GM19397 (cell line): Measurements from ENCODE around the gene KCNK16.

ENCODE experiments used
- ATAC-seq: cut with Tn5 transposase; IDR thresholded peaks from one replicate; pipeline ENCODE4 v1.9.1; 2021; ENCODE audit warnings: mild to moderate bottlenecking, moderate library complexity; ENCODE audit not compliant: unreplicated experiment

KCNK16 gene

GRCh38 chr6:39281312-39281980 is 41.1 kb downstream of the KCNK16 start:
- ATAC-seq, result no peak

- no peak for ATAC-seq
Observed at GRCh38 chr6:39280247-39280731, 42.2 kb downstream of the KCNK16 start.

DNA sequence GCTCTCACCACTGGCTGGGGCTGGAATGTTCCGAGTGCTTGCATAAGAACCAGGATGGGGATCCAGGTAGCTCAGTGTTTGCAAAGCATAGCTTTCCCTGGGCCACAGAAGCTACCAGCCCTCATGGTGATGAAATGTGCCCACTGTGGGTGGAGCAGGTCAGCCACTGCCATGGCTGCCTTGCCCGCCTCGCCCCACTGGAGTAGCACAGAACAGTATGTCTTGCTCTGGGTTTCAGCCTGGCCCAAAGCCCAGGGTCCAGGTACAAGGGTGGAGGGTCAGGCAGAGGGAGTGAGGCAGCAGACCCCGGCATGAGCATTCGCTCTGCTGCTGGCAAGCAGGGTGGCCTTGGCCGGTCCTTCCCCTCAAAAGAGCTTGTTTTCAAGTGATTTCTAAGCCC is 43.0 kb downstream of the KCNK16 start:
- no peak for ATAC-seq

- no peak for ATAC-seq
Observed at GRCh38 chr6:39276379-39276995, 46.0 kb downstream of the KCNK16 start.

DNA sequence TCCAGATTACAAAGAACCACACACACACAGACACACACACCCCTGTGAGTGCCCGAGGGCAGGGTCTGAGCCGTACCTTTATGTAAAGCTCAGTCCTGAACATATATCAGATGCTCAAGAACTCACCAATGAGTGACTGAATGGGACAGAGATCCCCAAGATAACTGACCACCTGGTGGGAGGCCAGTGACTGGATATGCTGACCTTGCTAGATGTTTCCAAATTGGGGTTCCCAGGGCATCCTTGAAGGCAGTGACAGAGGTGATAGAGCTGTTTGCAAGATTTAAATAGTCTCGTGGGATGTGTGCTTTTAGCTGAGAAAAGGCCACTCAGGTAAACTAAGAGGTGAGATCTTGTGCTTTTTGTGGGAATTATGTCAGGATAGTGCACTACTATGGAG is 47.6 kb downstream of the KCNK16 start:
- ATAC-seq, result no peak

DNA sequence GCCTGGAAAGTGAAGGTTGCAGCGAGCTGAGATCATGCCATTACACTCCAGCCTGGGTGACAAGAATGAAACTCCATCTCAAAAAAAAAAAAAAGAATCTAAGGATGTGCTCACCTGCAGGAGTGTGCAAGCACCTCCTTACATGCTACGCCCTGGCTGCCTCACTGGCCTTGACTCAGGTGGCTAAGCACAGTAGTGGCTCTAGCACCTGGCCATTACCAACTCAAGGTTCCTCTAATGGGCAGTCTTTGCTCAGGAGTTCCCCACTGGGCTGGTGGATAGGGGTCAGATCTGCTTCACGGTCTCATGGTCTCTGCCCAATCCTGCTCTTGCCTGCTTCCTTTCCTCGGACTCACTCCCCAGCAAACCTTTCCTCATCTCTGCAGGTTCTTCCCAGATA is 48.0 kb downstream of the KCNK16 start:
- ATAC-seq, result no peak

- ATAC-seq, result no peak
Observed at GRCh38 chr6:39273406-39273821, 49.1 kb downstream of the KCNK16 start.

DNA sequence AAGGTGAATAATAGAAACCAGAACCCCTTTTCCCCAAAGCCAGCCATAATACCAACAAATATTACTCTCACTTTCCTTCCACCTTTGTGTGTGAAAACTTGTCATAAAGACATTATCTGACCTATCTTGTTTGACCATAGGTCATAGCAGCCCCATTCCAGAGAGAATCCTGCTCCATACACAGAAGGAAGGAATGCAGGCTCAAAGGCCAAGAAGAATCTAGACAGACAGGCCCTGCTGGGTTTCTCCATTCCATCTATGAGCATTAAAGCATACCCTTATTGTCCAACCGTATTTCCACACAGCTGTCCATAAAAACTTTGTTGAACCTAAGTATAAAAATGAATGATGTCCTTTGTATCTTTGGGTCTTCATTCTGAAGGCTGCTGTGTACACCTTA is 52.5 kb downstream of the KCNK16 start:
- no peak for ATAC-seq

DNA sequence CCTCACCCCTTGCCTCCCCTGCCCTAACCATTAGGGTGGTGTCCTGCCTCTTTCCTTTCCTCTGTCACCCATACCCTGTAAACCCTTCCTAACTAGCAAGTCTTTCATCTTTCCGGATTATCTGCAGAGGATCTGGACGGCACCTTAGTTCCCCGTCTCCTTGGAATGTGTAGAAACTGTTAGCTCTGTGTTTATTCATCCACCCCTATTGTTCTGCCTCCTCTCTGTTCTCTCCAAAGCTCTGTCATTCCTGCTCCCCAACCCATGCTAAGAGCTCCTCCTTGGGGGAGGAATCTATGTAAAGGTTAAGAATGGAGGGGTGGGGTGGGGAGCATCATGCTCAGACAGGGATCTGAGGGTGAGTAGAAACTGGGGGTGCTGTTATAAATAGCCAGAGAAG is 53.8 kb downstream of the KCNK16 start:
- ATAC-seq, result no peak

DNA sequence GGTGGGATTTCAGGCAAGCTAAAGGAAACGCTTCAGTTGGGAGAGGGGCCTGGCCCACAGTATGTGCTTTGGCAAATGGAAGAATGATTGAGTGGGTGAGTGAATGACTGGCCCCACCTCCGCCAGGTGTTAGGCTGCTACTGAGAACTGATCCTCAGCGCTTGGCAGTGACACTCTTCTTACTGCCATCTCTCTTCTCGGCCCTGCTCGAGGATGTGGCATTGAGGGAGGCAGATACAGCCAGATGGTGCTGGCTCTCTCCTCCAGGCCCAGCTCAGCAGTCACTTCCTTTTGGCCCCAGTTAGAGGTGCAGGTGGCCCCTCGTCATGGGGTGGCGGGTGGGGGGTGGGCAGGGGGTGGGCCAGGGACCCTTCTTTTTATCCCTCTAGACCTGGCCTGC is 54.3 kb downstream of the KCNK16 start:
- ATAC-seq, result no peak

- no peak for ATAC-seq
Observed at GRCh38 chr6:39266782-39267355, 55.6 kb downstream of the KCNK16 start.

DNA sequence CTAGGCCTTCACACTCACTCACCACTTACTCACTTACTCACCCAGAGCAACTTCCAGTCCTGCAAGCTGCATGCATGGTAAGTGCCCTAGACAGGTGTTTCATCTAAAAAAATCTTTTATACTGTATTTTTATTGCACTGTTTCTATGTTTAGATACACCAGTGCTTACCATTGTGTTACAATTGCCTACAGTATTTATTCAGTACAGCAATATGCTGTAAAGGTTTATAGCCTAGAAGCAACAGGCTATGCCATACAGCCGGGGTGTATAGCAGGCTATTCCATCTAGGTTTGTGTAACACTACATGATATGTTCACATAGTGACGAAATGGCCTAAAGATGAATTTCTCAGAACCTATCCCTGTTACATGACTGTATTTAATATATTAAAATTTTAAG is 56.1 kb downstream of the KCNK16 start:
- ATAC-seq, result no peak
